A549 (cell line): ENCODE measurements around the gene CALML3. TPM values are rescaled to one million over a fixed set of nuclear protein-coding genes. Genes with fewer than 3 reads are reported as not detected.
A peak's percentile ranks its signal among the peaks of the same experiment; 100 is the strongest.

Experiments used
- ATAC-seq, 2 experiments: fragments of 200-7000 bp in 1 of 2; fragments of >200 bp in 1 of 2; cut with Nextera tagmentation in 1 of 2; cut with Tn5 transposase in 1 of 2; 3 replicates each; pipeline versions ENCODE4 v1.8.0 to v1.9.1; 2018 to 2020; ENCODE audit warnings: mild to moderate bottlenecking in 1 of 2, moderate library complexity in 1 of 2
- CTCF ChIA-PET: fragments of 300-600 bp; sonication (Branson Sonifier 250); formaldehyde crosslinking; extraction: SDS; loops from one replicate; lab custom pipeline; 2021; ENCODE audit warnings: antibody characterized with exemption, inconsistent platforms; lab: Yijun Ruan, JAX
- POLR2A ChIA-PET: fragments of 350-600 bp; formaldehyde crosslinking; extraction: SDS; loops from one replicate; lab custom pipeline; 2021; ENCODE audit warnings: antibody characterized with exemption, inconsistent platforms; lab: Yijun Ruan, JAX
- DNase-seq, 2 experiments: peaks; one replicate each; pipeline versions ENCODE4 v3.0.0 to v3.0.0-alpha.2; 2011 to 2016; ENCODE audit warnings: low read depth in 1 of 2, low spot score in 1 of 2
- FAIRE-seq: peaks from 2 replicates; lab custom pipeline; 2011; peaks lifted over from hg19 to GRCh38; lab: Jason Lieb, UNC
- H3K27ac ChIP-seq, 2 experiments: fragments of >200 bp; sonication (Bioruptor Twin); formaldehyde crosslinking; 3 replicates each; pipeline ENCODE4 v1.5.1; 2016 to 2017
- H3K4me1 ChIP-seq: fragments of >200 bp; sonication (Bioruptor Twin); formaldehyde crosslinking; 3 replicates; pipeline ENCODE4 v1.6.1; 2016
- H3K4me2 ChIP-seq: fragments of >200 bp; sonication (Bioruptor Twin); formaldehyde crosslinking; 3 replicates; pipeline ENCODE4 v1.6.1; 2016
- H3K4me3 ChIP-seq: fragments of >200 bp; sonication (Bioruptor Twin); formaldehyde crosslinking; 3 replicates; pipeline ENCODE4 v1.5.1; 2016
- H3K9me3 ChIP-seq: fragments of >200 bp; sonication (Bioruptor Twin); formaldehyde crosslinking; 3 replicates; pipeline ENCODE4 v1.6.1; 2016
- BHLHE40 ChIP-seq: IDR thresholded peaks from 2 replicates; pipeline ENCODE4 v1.6.1; 2012; ENCODE audit warnings: low read depth, low read length, inconsistent platforms
- CTCF ChIP-seq: fragments of >200 bp; sonication (Bioruptor Twin); formaldehyde crosslinking; IDR thresholded peaks from 3 replicates; pipeline ENCODE4 v1.5.1; 2016
- EHMT2 ChIP-seq: fragments of 200-600 bp; sonication (generic); IDR thresholded peaks from 2 replicates; pipeline ENCODE4 v1.6.1; 2016; ENCODE audit warnings: antibody characterized with exemption, low read depth, mild to moderate bottlenecking, moderate library complexity
- FOXS1 ChIP-seq: fragments of 250-450 bp; sonication (Bioruptor Pico); IDR thresholded peaks from 2 replicates; pipeline ENCODE4 v1.5.0; 2020; ENCODE audit warnings: mild to moderate bottlenecking, moderate library complexity
- HOXB5 ChIP-seq: fragments of 250-450 bp; sonication (Bioruptor Pico); IDR thresholded peaks from 2 replicates; pipeline ENCODE4 v1.5.0; 2020; ENCODE audit warnings: mild to moderate bottlenecking, moderate library complexity
- JUN ChIP-seq, 2 experiments: fragments of >200 bp; sonication (Bioruptor Twin); formaldehyde crosslinking; IDR thresholded peaks; 2 replicates in 1 of 2; 3 replicates in 1 of 2; pipeline ENCODE4 v1.6.1; 2016 to 2017
- JUNB ChIP-seq: fragments of >200 bp; sonication (Bioruptor Twin); formaldehyde crosslinking; IDR thresholded peaks from 2 replicates; pipeline ENCODE4 v1.6.1; 2016
- MAFK ChIP-seq: fragments of 450-650 bp; IDR thresholded peaks from 2 replicates; pipeline ENCODE4 v1.6.1; 2014; ENCODE audit not compliant: partially characterized antibody
- MAZ ChIP-seq: fragments of 150-350 bp; IDR thresholded peaks from 2 replicates; pipeline ENCODE4 v1.6.1; 2014; ENCODE audit warnings: antibody characterized with exemption, low read depth, low read length, borderline replicate concordance
- NFE2L2 ChIP-seq: fragments of 150-350 bp; conservative IDR thresholded peaks from 2 replicates; pipeline ENCODE4 v1.6.1; 2014; ENCODE audit warnings: low read length
- PHF8 ChIP-seq: fragments of 200-600 bp; sonication (generic); IDR thresholded peaks from 2 replicates; pipeline ENCODE4 v1.6.1; 2016; ENCODE audit warnings: low read depth, mild to moderate bottlenecking, antibody characterized with exemption, moderate library complexity, borderline replicate concordance
- POLR2A ChIP-seq: IDR thresholded peaks from 2 replicates; pipeline ENCODE4 v1.6.1; 2012; ENCODE audit warnings: mild to moderate bottlenecking, low read length
- RARB ChIP-seq: fragments of 250-450 bp; sonication (Bioruptor Pico); IDR thresholded peaks from 2 replicates; pipeline ENCODE4 v1.8.0; 2021; ENCODE audit warnings: mild to moderate bottlenecking, moderate library complexity
- RFX5 ChIP-seq: fragments of 450-650 bp; IDR thresholded peaks from 2 replicates; pipeline ENCODE4 v1.7.1; 2014; ENCODE audit warnings: antibody characterized with exemption, mild to moderate bottlenecking, moderate library complexity
- ZNF302 ChIP-seq: fragments of 250-450 bp; sonication (Bioruptor Pico); IDR thresholded peaks from 2 replicates; pipeline ENCODE4 v1.9.0; 2021; ENCODE audit warnings: inconsistent platforms, mild to moderate bottlenecking, moderate library complexity
- ZSCAN20 ChIP-seq: fragments of 250-450 bp; sonication (Bioruptor Pico); IDR thresholded peaks from 2 replicates; pipeline ENCODE4 v1.8.0; 2022; ENCODE audit warnings: mild to moderate bottlenecking, moderate library complexity
- WGBS: methylation state at CpG from one replicate; pipeline ENCODE4 v1.1.6; 2017; ENCODE audit errors: missing lambda C conversion rate; 5-methylcytosine and 5-hydroxymethylcytosine counted together
- polyA plus RNA-seq, 4 experiments: library from polyadenylated mRNA; depleted of rRNA in 3 of 4; stranded (reverse); fragments of >200 nt; fragmentation: RNase III in 1 of 4; extraction: RNeasy Plus Mini Kit Qiagen cat#74134 plus additional on column Dnase treatment in 1 of 4; gene quantifications; 2 replicates in 3 of 4; 3 replicates in 1 of 4; pipeline ENCODE4 v1.2.3, GENCODE V29; 2011 to 2017
- TF ChIP-seq, protein P1 (sequence below): fragments of >200 bp; sonication (Bioruptor Twin); formaldehyde crosslinking; IDR thresholded peaks from 3 replicates; pipeline ENCODE4 v1.6.1; 2016
- TF ChIP-seq, protein P2 (sequence below): fragments of 200-600 bp; sonication (generic); IDR thresholded peaks from 2 replicates; pipeline ENCODE4 v1.6.1; 2016; ENCODE audit warnings: antibody characterized with exemption, mild to moderate bottlenecking, moderate library complexity
- TF ChIP-seq, protein P3 (sequence below): IDR thresholded peaks from 2 replicates; pipeline ENCODE4 v1.6.1; 2012

The CALML3 gene
- polyA plus RNA-seq, 2 of the 4 experiments (the other 2 are of a cell fraction): not detected

GRCh38 chr10:5561704-5562645 lies 37.2 kb downstream of the CALML3 start (continued):
- TF ChIP-seq, protein P1, sequence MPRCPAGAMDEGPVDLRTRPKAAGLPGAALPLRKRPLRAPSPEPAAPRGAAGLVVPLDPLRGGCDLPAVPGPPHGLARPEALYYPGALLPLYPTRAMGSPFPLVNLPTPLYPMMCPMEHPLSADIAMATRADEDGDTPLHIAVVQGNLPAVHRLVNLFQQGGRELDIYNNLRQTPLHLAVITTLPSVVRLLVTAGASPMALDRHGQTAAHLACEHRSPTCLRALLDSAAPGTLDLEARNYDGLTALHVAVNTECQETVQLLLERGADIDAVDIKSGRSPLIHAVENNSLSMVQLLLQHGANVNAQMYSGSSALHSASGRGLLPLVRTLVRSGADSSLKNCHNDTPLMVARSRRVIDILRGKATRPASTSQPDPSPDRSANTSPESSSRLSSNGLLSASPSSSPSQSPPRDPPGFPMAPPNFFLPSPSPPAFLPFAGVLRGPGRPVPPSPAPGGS: no peak
- TF ChIP-seq MAFK (no peak), ZSCAN20 (CRISPR knock-in tag) (no peak), RARB (no peak), NFE2L2 (no peak), HOXB5 (no peak)

DNA sequence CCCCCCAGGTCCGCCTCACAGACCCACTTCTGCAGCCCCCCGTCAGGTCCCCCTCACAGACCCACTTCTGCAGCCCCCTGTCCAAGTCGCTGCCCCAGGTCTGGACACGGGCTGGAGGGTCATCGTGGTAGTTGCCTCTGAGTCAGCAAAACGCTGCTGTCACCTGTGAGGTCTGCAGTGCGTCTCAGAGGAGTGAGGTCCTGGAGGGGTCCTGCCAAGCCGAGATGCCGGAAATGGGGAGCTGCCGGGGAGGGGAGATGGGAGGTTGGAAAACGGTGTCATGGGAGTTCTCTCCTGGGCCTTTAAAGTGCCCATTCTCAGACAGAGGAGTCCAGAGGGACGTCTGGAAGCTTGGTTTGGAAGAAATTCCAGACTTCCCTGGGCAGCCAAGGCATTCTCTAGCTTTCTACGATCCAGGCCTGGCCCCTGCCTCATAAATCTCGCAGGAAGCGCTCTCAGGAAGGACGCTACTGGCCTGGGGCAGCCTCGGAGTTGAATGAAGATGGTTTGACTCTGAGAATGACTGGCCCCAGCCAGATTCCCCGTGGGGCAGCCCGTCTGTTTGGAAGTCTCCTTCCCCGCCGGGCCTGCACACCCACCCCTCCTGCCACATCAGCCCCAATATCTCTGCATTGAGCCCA lies 38.7 kb downstream of the CALML3 start:
- WGBS: 85% methylated on average over 17 of the region's 21 CpGs
- Histone ChIP-seq H3K4me1 (peaks cover 21% of the 10 kb centered on the region), H3K4me3 (no peak overlapping the region), H3K9me3 (no peaks in the 10 kb centered on the region), H3K4me2 (no peak overlapping the region), H3K27ac (peak overlapping the region in 1 of 2 experiments; percentile 43; a peak in 2 of 6 replicates)
- TF ChIP-seq MAFK (peak; percentile 28), JUNB (no peak)
- POLR2A ChIA-PET: no interaction called here
- no peak for ATAC-seq
- no peak for FAIRE-seq
- no peak for DNase-seq
- CTCF ChIA-PET: interaction anchor here (1.0 to 2.7 kb wide), 2 partner anchors 28 to 59 kb away, joined by 3 to 11 read pairs; no protein-coding TSS in a partner anchor

DNA sequence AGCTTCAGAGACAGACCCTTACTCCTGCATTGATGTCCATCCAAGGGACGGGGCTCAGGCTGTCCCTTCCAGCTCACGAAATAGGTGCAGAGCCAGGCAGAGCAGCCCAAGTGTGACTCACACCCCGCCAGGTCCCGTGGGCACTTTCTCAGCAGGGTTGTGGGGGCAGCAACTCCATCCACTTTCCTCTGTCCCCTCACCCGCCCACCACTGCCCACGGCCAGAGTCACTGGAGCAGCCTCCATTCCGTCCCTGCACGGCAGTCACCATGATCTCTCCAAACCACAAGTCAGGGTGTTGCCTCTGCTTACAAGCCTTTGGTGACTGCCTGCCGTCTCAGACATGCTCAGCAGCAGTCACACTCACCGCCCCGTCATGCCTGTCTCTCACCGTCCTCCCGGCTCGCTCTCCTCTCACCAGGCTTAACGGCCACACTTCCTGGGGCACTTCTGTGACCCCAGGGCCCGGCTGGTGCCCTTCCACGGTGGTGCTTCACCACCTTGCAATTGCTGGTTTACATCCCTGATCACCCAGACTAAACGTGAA lies 39.3 kb downstream of the CALML3 start:
- FAIRE-seq (no peak), ATAC-seq (no peak), DNase-seq (no peak)
- 91% methylated on average over 17 of the region's 18 CpGs for WGBS
- Histone ChIP-seq H3K9me3 (no peaks in the 10 kb centered on the region), H3K4me1 (peaks cover 15% of the 10 kb centered on the region), H3K4me2 (no peak overlapping the region), H3K4me3 (no peak overlapping the region), H3K27ac (peak overlapping the region in 1 of 2 experiments; percentile 43; a peak in 2 of 6 replicates)
- POLR2A ChIA-PET: no interaction called here
- CTCF ChIA-PET: interaction anchor here (1.0 to 2.7 kb wide), 2 partner anchors 27 to 59 kb away, joined by 3 to 11 read pairs; no protein-coding TSS in a partner anchor
- no peak for TF ChIP-seq CTCF
- TF ChIP-seq PHF8: no peak
- TF ChIP-seq, protein P2, sequence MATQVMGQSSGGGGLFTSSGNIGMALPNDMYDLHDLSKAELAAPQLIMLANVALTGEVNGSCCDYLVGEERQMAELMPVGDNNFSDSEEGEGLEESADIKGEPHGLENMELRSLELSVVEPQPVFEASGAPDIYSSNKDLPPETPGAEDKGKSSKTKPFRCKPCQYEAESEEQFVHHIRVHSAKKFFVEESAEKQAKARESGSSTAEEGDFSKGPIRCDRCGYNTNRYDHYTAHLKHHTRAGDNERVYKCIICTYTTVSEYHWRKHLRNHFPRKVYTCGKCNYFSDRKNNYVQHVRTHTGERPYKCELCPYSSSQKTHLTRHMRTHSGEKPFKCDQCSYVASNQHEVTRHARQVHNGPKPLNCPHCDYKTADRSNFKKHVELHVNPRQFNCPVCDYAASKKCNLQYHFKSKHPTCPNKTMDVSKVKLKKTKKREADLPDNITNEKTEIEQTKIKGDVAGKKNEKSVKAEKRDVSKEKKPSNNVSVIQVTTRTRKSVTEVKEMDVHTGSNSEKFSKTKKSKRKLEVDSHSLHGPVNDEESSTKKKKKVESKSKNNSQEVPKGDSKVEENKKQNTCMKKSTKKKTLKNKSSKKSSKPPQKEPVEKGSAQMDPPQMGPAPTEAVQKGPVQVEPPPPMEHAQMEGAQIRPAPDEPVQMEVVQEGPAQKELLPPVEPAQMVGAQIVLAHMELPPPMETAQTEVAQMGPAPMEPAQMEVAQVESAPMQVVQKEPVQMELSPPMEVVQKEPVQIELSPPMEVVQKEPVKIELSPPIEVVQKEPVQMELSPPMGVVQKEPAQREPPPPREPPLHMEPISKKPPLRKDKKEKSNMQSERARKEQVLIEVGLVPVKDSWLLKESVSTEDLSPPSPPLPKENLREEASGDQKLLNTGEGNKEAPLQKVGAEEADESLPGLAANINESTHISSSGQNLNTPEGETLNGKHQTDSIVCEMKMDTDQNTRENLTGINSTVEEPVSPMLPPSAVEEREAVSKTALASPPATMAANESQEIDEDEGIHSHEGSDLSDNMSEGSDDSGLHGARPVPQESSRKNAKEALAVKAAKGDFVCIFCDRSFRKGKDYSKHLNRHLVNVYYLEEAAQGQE: no peak
- TF ChIP-seq RFX5: no peak
- no peak for TF ChIP-seq MAZ
- no peak for TF ChIP-seq ZNF302 (CRISPR knock-in tag)
- no peak for TF ChIP-seq BHLHE40
- TF ChIP-seq POLR2A: no peak
- no peak for TF ChIP-seq FOXS1
- TF ChIP-seq, protein P3, sequence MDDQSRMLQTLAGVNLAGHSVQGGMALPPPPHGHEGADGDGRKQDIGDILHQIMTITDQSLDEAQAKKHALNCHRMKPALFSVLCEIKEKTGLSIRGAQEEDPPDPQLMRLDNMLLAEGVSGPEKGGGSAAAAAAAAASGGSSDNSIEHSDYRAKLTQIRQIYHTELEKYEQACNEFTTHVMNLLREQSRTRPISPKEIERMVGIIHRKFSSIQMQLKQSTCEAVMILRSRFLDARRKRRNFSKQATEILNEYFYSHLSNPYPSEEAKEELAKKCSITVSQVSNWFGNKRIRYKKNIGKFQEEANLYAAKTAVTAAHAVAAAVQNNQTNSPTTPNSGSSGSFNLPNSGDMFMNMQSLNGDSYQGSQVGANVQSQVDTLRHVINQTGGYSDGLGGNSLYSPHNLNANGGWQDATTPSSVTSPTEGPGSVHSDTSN: no peak
- TF ChIP-seq ZSCAN20 (CRISPR knock-in tag): no peak
- no peak for TF ChIP-seq EHMT2
- no peak for TF ChIP-seq JUN (IDR thresholded peaks at IDR 0.05)
